Measurements from ENCODE around the gene FAM120B.

The FAM120B gene

DNA sequence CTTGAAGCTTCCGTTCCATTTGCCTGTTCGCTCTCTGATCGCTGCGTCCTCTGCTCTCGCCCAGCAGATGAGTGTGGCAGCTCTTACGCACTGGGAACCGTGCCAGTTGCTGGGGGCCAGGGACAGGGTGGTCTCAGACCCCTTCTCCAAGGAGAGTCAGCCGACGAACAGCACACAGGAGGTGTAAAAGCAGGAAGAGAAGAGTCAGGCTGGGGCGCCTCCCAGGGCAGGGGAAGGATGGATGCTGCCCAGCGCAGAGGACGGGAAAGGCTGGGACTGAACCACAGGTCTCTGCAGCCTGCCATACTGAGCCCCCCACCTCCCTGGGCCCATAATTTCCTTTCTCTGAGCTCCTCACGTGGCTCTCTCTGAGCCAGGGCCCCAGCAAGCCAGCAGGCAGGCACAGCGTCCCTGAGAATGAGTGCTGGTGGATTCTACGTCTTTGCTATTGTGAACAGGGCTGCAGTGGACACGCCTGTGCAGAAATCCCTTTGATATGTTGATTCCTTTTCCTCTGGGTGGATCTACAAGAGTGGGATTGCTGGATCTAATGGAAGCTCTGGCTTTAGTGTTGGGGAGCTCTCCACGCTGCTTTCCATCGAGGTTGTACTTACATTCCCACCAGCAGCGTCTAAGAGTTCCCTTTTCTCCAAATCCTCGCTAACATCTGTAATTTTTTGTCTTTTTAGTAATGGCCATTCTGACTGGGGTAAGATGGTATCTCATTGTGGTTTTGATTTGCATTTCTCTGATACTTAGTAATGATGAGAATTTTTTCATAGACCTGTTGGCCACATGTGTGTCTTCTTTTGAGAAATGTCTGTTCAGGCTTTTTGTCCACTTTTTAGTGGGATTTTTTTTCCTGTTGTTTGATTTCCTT is 142.4 kb downstream of the FAM120B start:
- DNase-seq: no peak

DNA sequence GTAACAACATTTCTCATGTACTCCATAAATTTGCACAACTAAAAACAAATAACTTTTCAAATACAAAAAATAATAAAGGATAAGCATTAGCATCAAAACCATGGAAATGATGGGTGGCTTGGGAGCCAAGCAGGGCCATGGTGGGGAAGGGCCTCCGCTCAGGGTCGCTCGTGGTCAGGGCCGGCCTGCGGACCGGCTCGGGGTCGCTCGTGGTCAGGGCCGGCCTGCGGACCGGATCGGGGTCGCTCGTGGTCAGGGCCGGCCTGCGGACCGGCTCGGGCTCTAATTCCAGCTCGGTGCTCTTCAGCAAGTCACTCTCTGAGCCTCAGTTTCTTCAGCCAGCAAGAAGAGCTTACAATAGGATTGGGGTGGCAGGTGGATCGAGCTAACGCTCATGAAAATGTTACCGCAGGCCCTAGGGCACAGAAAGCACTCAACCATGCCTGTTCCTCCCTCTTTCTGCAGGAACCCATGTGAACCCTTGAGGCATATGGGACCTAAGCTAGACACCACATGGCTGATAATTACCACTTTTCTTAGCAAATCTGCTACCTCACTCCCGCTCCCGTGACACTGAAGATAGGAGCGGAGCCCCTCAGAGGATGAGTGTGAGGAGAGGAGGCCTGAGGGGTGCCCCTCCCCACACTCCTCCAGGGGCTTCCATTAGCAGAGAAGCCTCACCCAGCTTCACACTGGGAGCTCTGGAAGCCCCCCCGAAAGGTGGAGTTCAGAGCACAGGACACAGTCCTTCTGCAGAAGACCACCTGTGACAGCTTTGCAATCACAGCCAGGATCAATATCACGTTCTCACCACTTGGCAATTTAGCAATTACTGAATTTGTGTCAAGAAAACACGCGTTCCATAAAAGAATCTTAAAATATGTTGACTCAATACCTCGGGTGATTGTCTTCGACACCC is 143.5 kb downstream of the FAM120B start:
- no peak for DNase-seq

DNA sequence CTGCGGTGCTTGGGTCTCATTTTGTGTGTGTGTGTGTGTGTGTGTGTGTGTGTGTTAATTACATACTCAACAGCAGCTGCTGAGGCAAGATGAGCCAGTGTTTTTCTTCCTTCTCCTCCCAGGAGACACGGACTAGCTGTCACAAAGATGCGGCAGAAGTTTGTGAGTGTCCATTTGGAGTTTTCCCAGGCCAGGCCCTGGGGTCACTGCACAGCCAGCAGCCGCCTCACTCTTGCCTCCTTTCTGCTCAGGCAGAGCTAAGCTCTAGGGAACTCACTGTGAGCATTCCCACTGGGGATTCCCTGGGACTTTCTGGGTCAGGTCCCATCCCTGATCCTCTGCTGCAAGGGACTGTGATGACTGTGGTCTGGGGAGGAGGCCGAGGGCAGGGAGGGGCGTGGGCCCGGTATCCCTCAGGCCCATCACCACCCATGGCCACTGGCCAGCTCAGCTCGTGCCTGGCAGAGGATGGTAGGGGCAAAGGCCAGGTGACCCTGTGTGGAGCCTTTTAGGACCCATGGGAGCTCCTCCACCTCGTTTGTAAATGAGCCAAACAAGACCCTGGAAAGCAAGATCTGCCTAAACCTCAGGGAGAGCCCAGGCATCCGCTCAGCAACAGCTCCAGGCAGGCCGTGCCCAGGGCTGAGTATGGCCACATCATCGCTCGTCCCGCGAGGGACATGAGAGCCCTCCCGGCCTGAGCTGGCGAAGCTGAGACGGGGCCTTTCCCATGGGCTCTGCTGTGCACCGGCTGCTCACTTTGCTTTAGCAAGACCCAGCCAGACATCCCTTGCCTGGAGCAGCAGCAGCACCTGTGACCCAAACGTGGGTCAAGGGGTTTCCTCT is 144.6 kb downstream of the FAM120B start:
- DNase-seq: no peak

DNA sequence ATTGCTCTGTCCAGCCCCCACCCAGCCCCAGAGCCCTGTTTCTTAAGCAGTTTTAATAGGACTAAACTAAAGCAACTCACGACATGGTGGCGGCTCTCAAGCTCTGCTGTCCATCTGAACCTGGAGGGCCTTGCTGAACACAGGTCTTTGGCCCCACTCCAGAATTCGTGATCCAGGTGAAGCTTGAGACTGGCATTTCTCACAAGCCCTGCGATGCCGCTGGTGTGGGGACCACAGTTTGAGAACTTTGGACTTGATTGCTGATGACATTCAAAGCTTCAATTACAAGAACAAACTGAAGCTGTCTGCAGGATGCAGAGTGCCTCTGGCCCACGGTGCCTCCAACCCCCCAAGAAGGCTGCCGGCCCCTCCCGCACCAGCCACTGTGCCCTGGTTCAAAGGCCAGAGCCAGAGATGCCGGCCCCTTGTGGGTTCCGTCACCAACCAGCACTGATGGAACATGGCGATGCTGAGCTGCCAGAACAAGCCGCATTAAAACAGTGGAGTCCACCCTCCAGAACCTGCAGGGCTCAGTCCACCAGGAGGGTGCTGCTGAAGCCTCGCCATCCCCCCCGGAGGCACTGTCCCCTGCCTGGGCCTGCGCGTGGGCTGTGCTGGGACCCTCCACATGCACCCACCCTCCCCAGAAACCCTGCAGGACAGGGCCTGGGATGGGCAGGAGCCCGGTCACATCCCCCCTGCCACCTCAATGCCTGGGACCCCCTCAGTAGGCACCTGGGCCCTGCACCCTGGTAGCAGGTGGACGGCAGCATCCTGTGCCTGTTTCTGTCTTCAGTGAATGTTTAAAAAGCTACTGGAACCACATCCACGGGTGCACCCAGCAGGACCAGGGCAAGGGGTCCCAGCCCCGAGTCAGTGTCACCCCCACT is 145.4 kb downstream of the FAM120B start:
- no peak for DNase-seq

DNA sequence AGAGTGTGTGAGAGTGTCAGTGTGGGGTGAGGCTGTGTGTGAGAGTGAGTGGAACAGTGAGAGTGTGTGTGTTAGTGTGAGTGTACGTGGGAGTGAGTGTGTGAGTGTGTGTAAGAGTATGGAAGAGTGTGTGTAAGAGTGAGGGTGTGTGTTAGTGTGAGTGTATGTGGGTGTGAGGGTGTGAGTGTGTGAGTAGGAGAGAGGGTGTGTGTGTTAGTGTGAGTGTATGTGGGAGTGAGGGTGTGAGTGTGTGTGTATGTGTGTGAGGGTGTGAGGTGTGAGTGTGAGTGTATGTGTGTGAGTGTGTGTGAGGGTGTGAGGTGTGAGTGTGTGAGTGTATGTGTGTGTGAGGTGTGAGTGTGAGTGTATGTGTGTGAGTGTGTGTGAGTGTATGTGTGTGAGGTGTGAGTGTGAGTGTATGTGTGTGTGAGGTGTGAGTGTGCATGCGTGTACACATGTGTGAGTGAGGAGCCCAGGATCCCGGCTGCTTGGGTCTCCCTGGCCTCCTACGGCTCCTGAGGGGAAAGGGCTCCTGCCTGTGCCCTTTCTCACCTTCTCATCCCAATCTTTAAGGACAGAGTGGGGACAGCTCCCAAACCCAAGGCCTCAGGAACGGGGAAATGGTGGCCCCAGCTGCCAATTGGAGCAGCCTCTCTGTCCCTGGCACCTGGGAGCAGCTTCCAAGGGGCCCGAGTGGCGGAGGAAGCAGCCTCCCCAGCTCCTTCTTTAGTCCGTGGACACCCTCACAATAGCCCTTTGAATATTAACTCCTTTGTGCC is 146.4 kb downstream of the FAM120B start:
- DNase-seq: no peak

DNA sequence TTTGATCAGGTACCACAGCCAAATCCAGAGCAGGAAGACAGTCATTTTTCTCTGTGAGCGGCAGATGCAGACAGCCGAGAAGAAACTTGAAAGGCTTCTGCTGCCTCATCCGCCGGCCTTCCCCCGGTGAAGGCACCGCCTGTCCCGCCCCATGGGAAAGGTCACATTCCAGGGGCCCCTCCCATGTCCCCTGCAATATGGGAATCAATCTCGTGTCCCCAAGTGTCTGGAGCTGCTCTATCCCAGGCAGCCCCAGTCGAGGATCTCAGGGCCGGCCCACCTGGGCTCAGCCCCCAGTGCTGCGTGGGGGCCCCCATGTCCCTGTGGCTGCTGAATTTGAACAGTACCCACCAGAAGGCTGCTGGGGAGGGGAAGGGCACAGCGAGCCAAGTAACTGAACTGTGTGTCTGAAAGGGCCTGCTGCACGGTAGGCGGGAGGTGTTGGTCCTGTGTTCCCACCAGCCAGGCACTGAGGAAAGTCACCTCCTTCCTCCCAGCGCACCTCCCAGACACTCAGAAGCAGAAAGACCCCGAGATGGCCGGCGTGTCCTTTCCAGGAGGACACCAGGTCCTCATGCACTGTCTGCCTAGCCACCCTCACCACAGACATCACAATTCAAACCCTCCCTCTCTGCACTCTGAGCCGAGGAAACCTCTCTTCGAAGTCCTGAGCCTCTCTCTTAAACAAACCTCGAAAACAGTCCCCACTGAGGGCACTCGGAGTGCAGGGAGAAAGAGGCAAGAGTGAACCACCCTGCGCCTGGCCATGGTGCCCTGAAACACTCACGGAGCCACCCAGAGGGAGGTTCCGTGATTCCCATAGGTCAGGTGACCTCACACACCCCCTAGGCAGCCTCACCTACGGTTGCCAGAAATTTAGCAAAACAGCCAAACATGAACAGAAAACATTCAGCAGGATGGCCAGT is 147.3 kb downstream of the FAM120B start:
- DNase-seq: no peak

DNA sequence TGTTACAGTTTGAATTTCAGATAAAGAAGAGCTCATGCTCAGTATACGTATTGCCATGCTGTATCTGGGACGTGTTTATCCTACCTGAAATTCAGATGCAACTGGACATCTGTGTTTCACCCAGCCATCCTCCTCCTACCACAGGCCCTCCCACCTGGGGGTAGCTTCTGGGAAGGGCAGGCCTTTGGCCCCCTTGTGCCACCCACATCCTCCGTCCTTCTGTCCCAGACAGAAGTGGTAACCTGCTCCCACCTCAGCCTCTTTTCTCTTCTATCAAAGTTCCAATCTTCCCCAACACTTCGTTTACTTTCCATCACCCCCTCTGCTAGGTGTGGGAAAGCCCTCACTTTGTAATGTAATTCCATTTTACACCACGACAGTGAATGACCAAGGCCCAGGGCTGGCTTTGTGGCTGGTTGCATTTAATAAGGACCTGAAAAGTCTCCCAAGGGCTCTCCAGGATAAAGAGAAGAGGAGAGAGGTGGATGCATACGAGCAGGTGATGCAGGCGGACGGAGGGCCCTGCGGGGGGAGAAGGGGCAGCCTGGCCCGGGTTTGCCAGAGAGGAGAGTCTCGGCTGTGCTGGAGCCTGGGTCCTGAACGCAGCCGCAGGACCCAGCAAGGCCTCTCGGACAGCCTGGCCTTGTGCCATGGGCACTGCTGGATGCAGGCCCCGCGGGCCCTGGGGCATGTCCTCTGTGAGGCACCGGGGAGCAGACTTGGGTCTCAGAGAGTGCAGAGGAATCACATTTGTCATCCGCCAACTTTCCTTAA is 148.1 kb downstream of the FAM120B start:
- no peak for DNase-seq

DNA sequence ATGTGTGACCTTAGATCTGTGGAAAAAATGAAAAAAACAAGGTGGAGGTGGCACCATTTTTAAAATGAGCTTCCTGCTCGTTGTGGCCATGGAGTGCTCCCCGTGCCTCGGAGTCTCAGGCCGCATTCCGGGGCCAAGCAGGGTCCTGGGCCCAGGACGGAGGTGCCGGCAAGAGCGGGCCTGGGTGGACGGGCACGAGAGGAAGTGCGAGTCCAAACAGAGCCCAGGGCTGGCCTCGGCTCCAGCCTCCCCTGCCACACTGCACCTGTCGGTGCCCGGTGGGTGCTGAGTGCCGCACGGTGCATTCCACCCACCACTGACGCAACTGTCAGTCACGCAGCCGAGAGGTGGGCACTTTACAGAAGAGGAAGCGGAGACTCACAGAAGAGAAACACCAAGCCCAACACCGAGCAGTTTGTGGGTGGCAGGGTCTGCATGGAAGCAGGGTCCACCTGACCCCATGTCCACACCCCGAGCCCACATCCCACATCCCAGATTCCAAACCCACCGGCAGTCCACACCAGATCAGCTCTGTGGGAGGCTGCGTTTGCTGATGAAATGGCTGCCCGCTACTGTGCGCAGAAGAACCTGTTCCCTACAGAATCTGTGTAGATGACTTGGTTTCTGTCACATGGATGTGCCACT is 148.9 kb downstream of the FAM120B start:
- no peak for DNase-seq

DNA sequence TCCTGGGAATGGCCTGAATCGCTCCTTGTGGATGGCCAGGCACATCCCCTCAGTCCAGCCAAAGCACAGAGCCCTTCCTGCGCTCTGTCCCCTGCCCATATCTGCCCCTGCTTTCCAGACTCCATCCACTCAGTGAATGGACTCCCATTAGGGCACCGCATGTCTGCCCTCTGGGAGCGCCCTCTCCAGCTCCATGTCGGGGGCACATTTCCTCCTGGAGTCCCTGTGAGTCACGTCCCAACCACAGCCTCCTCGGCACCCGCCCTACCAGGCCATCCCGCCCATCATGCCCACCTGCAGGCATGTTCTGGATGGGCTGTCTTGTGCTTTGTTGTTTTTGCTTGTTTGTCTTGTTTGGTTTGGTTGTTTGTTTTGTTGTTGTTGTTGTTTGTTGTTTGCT is 149.8 kb downstream of the FAM120B start:
- DNase-seq: no peak

Data from CD4-positive, alpha-beta T cell treated with Interleukin-4 for 4 hours (primary cell).